Mucosa of rectum (tissue), 2 donors: Measurements from ENCODE around the gene CD68.
A peak's percentile ranks its signal among the peaks of the same experiment; 100 is the strongest.
"Not testable (repeated sequence)": the region's sequence is repeated elsewhere in the genome, so short reads cannot be mapped to it uniquely, and the experiment has no call there.

Experiments used
- H3K27ac ChIP-seq, 2 donors: one replicate each; pipeline ENCODE4 v1.7.0; 2013; ENCODE audit warnings: inconsistent platforms in 2 of 2, low read depth in 2 of 2, low read length in 2 of 2
- H3K27me3 ChIP-seq, 2 donors: one replicate each; pipeline ENCODE4 v1.7.0; 2013; ENCODE audit warnings: low read length in 2 of 2; ENCODE audit not compliant: control insufficient read depth in 2 of 2, insufficient read depth in 2 of 2
- H3K36me3 ChIP-seq, 2 donors: one replicate each; pipeline ENCODE4 v1.7.0; 2013; ENCODE audit warnings: low read length in 2 of 2; ENCODE audit not compliant: control insufficient read depth in 2 of 2, insufficient read depth in 2 of 2
- H3K4me1 ChIP-seq, 2 donors: one replicate each; pipeline ENCODE4 v1.7.0; 2013; ENCODE audit warnings: low read length in 2 of 2, mild to moderate bottlenecking in 1 of 2; ENCODE audit not compliant: control insufficient read depth in 2 of 2, insufficient read depth in 2 of 2
- H3K4me3 ChIP-seq, 2 donors: one replicate each; pipeline ENCODE4 v1.7.0; 2013; ENCODE audit warnings: low read length in 2 of 2
- H3K9ac ChIP-seq, 2 donors: one replicate each; pipeline ENCODE4 v1.7.0; 2013; ENCODE audit warnings: low read length in 2 of 2, low read depth in 1 of 2, mild to moderate bottlenecking in 1 of 2
- H3K9me3 ChIP-seq, 2 donors: one replicate each; pipeline ENCODE4 v1.7.0; 2013; ENCODE audit warnings: low read length in 2 of 2; ENCODE audit not compliant: control insufficient read depth in 2 of 2
- donor health status: healthy.
- donor health status: Normal muscosa, but diverticular disease.

The CD68 gene

GRCh38 chr17:7589891-7590691, 10.7 kb downstream of the CD68 start, which contains the start of gene SOX15:
TSS of gene SOX15 (minus strand) at chr17:7590094. CDS start at chr17:7589676, 418 bp downstream.
- H3K4me1 ChIP-seq: peaks cover 4 to 11% of the 10 kb centered on the region in 2 donors
- H3K27me3 ChIP-seq: no peaks in the 10 kb centered on the region
- peaks cover 45 to 54% of the 10 kb centered on the region in 2 donors for H3K36me3 ChIP-seq
- peak within 1 kb of the TSS; percentile 32 to 50 for H3K9ac ChIP-seq
- peak within 1 kb of the TSS in 1 of 2 donors; percentile 43 for H3K27ac ChIP-seq
- peak within 1 kb of the TSS; percentile 31 to 45 for H3K4me3 ChIP-seq
- H3K9me3 ChIP-seq: no peaks in the 10 kb centered on the region

- no peak overlapping the region for H3K27ac ChIP-seq
- H3K36me3 ChIP-seq: peaks cover 52 to 60% of the 10 kb centered on the region in 2 donors
- H3K27me3 ChIP-seq: no peaks in the 10 kb centered on the region
- peaks cover 4 to 11% of the 10 kb centered on the region in 2 donors for H3K4me1 ChIP-seq
- H3K4me3 ChIP-seq: no peak overlapping the region
- H3K9me3 ChIP-seq: no peaks in the 10 kb centered on the region
- no peak overlapping the region for H3K9ac ChIP-seq
Measured at GRCh38 chr17:7590743-7591142, 11.3 kb downstream of the CD68 start.

GRCh38 chr17:7591596-7591995, 12.2 kb downstream of the CD68 start:
- no peaks in the 10 kb centered on the region for H3K27me3 ChIP-seq
- H3K27ac ChIP-seq: no peak overlapping the region
- H3K36me3 ChIP-seq: peaks cover 57 to 65% of the 10 kb centered on the region in 2 donors

GRCh38 chr17:7592422-7593021, 13.1 kb downstream of the CD68 start:
- Histone ChIP-seq H3K9me3 (no peaks in the 10 kb centered on the region), H3K27me3 (no peaks in the 10 kb centered on the region), H3K27ac (no peak overlapping the region), H3K4me3 (no peak overlapping the region), H3K4me1 (peaks cover 4 to 11% of the 10 kb centered on the region in 2 donors), H3K9ac (no peak overlapping the region), H3K36me3 (peaks cover 48 to 60% of the 10 kb centered on the region in 2 donors)

More at GRCh38 chr17:7591596-7591995, 12.2 kb downstream of the CD68 start:
- H3K4me3 ChIP-seq: no peak overlapping the region
- H3K9me3 ChIP-seq: no peaks in the 10 kb centered on the region
- peaks cover 4 to 11% of the 10 kb centered on the region in 2 donors for H3K4me1 ChIP-seq
- H3K9ac ChIP-seq: no peak overlapping the region

- H3K27me3 ChIP-seq: no peaks in the 10 kb centered on the region
- H3K9ac ChIP-seq: no peak overlapping the region
- no peak overlapping the region for H3K27ac ChIP-seq
- no peaks in the 10 kb centered on the region for H3K9me3 ChIP-seq
- peaks cover 4 to 9% of the 10 kb centered on the region in 2 donors for H3K4me1 ChIP-seq
- H3K4me3 ChIP-seq: no peak overlapping the region
- H3K36me3 ChIP-seq: peaks cover 42 to 54% of the 10 kb centered on the region in 2 donors
Measured at GRCh38 chr17:7593296-7593695, 13.9 kb downstream of the CD68 start.

- H3K4me1 ChIP-seq, H3K4me3 ChIP-seq, H3K9me3 ChIP-seq, H3K27ac ChIP-seq, H3K9ac ChIP-seq, H3K27me3 ChIP-seq: not testable (repeated sequence)
- H3K36me3 ChIP-seq: peaks cover 40 to 70% of the 10 kb centered on the region in 2 donors
Measured at GRCh38 chr17:7597561-7597960, 18.1 kb downstream of the CD68 start.

GRCh38 chr17:7606280-7606679, 26.8 kb downstream of the CD68 start:
- Histone ChIP-seq H3K27ac (no peak overlapping the region), H3K4me1 (no peaks in the 10 kb centered on the region), H3K4me3 (no peak overlapping the region), H3K36me3 (peaks cover 27 to 31% of the 10 kb centered on the region in 2 donors), H3K27me3 (no peaks in the 10 kb centered on the region), H3K9me3 (no peaks in the 10 kb centered on the region), H3K9ac (no peak overlapping the region)

GRCh38 chr17:7610641-7611040, 31.2 kb downstream of the CD68 start:
- Histone ChIP-seq H3K27ac (no peak overlapping the region), H3K36me3 (peaks cover 5% of the 10 kb centered on the region in 2 donors), H3K4me3 (no peak overlapping the region), H3K9me3 (no peaks in the 10 kb centered on the region), H3K27me3 (no peaks in the 10 kb centered on the region), H3K4me1 (peaks cover 16 to 17% of the 10 kb centered on the region in 2 donors), H3K9ac (no peak overlapping the region)

GRCh38 chr17:7611635-7612293, 32.3 kb downstream of the CD68 start:
- peaks cover 0 to 2% of the 10 kb centered on the region in 2 donors for H3K36me3 ChIP-seq
- peaks cover 16 to 17% of the 10 kb centered on the region in 2 donors for H3K4me1 ChIP-seq
- H3K4me3 ChIP-seq: no peak overlapping the region
- H3K27ac ChIP-seq: no peak overlapping the region
- H3K9ac ChIP-seq: no peak overlapping the region
- no peaks in the 10 kb centered on the region for H3K27me3 ChIP-seq
- no peaks in the 10 kb centered on the region for H3K9me3 ChIP-seq

GRCh38 chr17:7612294-7612640, 32.8 kb downstream of the CD68 start:
- H3K4me1 ChIP-seq: peaks cover 16 to 17% of the 10 kb centered on the region in 2 donors
- H3K27me3 ChIP-seq: no peaks in the 10 kb centered on the region
- no peaks in the 10 kb centered on the region for H3K9me3 ChIP-seq
- no peak overlapping the region for H3K4me3 ChIP-seq
- no peak overlapping the region for H3K9ac ChIP-seq
- no peak overlapping the region for H3K27ac ChIP-seq
- peaks cover 0 to 2% of the 10 kb centered on the region in 2 donors for H3K36me3 ChIP-seq
